HTERT RPE-1 (cell line): Measurements from ENCODE around the gene TSHZ3.

Experiments used
- in situ Hi-C: fragments of 300-500 bp; cut with MboI; formaldehyde crosslinking; loops from 4 replicates; pipeline ENCODE4 v1.14.3; 2020; ENCODE audit warnings: low sequenced_read_pairs

TSHZ3 gene

DNA sequence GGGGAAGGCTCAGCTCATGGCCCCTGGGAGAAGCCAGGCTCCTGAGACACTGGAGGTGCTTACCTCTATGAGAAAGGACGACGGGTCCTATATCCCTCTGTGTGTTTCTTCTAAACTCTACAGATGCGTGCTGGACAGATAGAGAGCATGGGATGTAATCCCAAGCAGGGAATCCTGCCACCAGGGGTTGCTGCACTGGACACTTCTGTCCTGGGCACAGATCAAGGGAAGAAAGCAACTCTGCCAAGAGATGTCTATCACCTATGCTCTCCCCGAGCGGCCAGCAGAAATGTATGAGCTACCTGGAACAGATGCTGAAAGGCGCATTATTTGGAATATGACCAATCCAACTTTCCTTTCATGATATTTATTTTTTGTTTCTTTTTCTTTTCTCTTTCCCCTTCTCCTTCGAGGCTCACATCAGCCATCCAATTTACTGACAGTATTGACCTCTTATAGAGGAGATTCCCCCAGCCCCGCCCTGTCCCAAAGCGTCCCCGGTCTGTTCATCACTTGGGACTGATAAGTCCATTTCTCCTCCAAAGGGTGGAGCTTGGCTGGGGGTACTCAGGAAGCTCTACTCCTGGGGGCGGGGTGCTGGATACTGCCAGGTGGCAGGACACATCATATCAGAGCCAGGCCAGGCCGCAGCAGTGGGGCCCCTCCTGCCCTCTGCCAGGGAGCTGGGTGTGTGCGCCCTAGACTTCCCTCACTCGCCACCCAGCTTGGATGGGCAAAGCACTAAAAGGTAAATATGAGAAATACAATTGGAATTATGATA lies 34.2 kb downstream of the TSHZ3 start:
- in situ Hi-C loops, result no loop called here

GRCh38 chr19:31314156-31314555 lies 35.1 kb downstream of the TSHZ3 start:
- in situ Hi-C loops, result no loop called here

DNA sequence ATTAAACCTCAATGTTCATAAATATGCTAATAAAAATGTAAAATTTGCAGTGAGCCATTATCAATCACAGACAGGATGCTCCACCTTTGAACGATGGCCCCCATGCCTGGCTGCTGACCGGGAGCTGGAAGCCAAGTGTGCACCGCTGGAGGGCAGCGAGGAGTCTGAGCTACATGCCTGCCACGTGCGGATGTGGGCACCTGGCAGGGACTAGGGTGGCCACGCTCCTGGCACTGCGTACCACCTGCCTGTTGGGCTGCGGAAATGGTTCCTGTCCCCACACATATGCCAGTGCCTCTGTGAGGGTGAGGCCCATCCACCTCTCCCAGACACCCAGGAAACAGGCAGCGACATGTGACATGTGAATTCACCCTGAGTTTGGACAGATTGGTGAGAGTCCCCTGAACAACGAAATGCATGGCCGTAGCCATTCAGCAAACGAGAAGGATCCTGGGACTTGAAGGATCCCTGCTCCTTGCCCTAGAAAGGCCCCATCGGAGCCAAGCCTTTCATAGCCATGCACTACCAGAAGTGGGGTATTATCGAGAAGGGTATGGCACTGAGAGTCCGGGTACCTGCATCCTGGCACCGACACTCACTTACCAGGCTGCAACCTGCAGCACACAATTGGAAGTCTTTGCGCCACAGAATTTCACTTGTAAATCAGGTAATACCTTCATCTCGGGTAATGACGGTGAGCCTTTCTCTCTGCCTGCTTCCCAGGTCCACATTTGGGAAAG lies 35.8 kb downstream of the TSHZ3 start:
- in situ Hi-C loops, result no loop called here

DNA sequence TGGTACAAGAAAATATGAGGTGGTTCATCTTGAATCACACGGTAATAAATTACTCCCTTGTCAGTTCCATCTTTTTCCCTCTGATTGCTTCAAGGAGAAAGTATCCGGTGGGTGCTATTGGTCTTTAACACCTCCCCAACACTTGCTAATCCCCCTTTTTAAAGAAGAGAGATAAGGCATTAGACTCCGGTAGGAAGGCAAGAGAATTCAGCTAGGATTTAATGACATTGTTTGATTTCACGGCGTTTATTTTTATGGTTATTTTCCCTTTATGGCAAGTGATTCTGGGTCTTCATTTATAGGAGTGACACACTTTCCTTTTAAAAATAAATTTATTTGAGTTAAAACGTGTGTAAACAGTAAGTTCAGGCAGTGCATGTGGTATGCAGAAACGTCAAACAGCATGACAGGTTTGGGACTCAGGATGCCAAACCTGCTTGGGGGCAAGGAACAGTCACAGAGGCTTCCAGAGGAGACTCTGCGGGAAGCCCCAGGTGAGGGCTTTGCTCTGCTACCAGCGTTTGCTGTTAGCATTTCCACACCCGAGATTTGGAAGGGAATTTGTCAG lies 36.5 kb downstream of the TSHZ3 start:
- in situ Hi-C loops, result no loop called here

DNA sequence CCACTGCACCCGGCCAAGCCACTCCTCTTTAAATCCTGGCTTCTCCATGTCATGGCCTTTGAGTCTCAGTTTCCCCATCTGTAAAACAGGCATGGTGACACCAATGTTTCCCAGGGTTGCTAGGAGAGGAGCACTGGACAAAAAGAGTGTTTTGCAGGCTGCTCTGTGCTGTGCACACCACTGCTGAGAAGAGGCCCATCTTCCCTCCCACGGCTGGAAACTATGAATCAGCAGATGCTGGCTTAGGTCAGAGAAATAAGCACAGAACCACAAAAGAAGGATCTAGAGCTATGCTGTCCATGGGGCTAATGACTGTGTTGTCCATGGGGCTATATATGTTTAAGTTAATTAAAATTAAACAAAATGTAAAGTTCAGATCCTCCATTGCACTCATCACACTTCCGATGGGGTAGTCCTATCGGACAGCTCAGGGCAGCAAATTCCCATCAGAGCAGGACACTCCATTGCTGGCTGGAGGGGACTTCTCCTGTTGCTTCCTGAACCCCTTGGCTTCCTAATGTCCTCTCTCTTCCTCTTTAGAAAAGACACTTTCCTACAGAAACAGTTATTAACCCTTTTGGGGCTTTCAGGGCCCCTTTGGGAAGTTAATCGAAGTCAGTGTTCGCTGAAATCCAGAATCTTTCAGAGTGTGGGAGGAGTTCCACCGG lies 37.1 kb downstream of the TSHZ3 start:
- in situ Hi-C loops, result no loop called here

DNA sequence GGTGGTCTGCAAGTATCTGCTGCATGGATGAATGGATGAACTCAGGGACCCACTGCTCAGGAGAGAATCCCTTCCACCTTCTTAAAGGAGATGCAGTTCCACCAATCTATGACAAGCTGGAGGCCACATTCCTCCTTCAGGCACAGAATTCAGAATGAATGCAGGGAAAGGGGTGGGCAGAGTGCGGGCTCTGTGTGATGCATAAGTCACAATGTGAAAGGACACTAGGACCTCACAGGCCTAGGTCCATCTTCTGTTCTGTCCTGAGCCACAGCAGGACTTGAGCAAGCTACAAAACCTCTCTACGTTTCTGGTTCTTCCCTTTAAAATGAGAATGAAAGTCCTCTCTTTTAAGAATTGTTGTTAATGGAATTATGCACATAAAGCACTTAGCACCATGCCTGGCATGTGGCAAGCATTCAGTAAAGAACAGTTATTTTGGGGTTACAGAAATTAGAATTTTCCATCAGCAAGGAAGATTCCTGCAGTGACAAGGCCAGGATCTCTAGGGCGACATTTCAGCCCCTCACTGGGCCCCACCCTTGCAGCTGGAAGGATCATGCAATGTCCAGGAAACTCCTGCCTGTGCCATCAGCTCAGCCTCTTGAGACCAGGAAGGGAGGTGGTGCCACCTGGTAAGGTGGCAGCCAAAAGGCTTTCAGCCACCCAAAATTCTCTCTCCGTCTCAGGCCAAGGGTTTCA lies 38.7 kb downstream of the TSHZ3 start:
- in situ Hi-C loops, result no loop called here

DNA sequence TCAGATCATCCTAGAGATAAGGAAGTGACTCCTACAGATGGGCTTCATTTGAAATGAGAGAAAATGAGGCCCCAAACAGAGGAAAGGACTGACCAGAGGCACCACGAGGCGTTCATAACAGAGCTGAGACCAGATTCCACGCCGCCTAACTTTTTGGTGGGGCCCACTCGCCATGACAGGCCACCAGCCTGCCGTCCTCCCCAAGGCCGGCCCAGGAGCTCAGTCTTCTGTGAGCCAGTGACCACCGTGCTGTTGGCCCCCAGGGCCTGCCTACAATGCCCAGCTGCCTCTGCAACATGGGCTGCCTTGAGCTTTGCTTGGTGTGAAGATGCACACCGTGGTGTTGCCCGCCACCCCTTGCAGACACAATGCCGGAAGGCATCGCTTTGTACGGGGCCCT lies 40.5 kb downstream of the TSHZ3 start:
- in situ Hi-C loops, result no loop called here

- in situ Hi-C loops, result no loop called here
Observed at GRCh38 chr19:31307071-31307669, 42.1 kb downstream of the TSHZ3 start.

GRCh38 chr19:31306006-31306753 lies 43.1 kb downstream of the TSHZ3 start:
- in situ Hi-C loops, result no loop called here

GRCh38 chr19:31304831-31305312 lies 44.4 kb downstream of the TSHZ3 start:
- in situ Hi-C loops, result no loop called here

GRCh38 chr19:31303262-31303815 lies 45.9 kb downstream of the TSHZ3 start:
- in situ Hi-C loops, result no loop called here

- in situ Hi-C loops, result no loop called here
Observed at GRCh38 chr19:31301306-31301980, 47.8 kb downstream of the TSHZ3 start.

- in situ Hi-C loops, result no loop called here
Observed at GRCh38 chr19:31300422-31300821, 48.8 kb downstream of the TSHZ3 start.

DNA sequence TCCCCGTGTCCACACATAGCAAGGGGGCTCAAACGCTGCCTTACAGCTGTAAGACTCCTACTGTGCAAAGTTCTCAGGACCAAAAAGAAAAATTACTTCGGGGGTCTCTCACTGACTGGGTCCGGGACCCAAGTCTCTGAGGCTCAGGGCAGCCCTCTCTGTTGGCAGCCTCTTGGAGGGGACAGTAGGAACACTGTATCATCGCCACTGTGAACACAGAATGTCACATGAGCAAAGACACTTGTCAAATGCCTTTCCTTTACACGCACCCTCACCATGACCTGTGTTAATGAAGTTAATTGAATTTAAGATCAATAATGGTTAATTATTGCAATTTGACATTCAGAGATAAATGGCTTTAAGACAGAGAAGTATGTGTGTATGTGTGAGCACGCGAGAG lies 49.6 kb downstream of the TSHZ3 start:
- in situ Hi-C loops, result no loop called here

DNA sequence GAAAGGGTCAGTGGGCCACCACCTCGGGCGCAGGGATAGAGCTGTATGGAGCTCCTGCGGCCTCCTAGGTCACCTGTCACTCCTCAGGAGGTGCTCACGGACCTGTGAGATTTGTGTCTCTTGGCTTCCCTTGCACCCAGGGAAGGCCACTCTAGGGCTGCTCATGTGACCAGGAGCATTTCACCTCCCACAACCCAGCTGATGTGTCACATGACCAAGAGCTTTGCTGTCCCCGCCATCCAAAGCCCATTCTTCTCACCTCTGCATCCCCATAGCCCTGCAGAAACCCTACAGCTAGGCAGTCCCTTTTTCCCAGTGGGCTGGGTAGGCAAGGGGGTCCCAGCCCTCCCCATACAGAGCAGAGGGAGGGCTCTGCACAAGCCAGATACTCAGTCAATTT lies 51.2 kb downstream of the TSHZ3 start:
- in situ Hi-C loops, result no loop called here

DNA sequence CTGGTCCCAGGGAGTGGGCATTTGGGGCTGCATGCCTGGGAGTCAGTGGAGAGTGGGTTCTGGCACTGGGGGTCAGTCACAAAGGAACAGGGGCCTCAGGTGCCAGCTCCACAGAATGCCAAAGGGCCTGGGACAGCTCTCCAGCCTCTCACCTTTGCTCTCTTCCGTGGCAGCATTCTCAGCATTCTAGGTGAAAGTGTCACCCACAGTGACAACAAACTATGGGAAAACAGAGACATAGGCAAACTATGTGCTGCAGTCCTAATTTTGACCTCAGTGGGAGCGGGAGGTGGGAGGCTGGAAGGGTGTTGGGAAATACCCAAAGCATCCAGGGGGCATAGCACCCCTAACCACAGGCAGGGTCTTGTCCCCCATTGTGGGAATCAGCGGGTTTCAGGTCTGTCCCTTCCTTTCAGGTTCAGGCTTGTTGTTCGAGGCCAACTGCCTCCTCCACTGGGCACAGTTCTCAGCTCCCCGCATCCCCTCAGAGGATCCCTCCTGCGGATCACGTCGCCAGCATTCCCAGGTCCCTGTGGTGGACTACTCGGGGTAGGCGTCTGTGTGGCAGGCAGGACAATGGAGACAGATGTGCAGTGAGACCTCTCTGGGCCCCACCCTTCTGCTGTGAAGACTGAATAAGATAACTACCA lies 52.4 kb downstream of the TSHZ3 start:
- in situ Hi-C loops, result no loop called here

DNA sequence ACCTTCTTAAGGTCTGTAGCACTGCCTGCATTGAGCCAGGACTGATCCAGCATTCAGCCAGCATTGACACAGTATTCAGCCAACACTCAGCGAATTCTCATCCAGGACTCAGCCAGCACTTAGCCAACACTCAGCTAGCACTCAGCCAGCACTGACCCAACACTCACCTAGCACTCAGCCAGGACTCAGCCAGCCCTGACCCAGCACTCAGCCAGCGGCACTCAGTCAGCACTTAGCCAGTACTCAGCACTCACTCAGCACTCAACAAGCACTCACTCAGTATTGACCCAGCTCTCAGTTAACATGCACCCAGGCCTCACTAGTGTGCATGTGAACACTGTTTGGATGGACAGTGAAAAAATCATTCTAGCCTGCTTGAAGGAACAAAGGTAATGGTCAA lies 55.0 kb downstream of the TSHZ3 start:
- in situ Hi-C loops, result no loop called here

GRCh38 chr19:31292639-31293185 lies 56.5 kb downstream of the TSHZ3 start:
- in situ Hi-C loops, result no loop called here
